RWPE1 (cell line): ENCODE measurements around the gene ETFB.

Source experiments
- CTCF ChIA-PET: fragments of 350-600 bp; sonication (Branson Sonifier 250); formaldehyde crosslinking; extraction: SDS; loops from one replicate; lab custom pipeline; 2021; lab: Yijun Ruan, JAX
- POLR2A ChIA-PET: fragments of 400-600 bp; formaldehyde crosslinking; extraction: SDS; loops from one replicate; lab custom pipeline; 2020; ENCODE audit warnings: antibody characterized with exemption; ENCODE audit not compliant: low non-redundant PET; lab: Yijun Ruan, JAX
- DNase-seq: peaks from one replicate; pipeline ENCODE4 v3.0.0; 2012; ENCODE audit warnings: low spot score
- H3K27ac ChIP-seq: fragments of 450-650 bp; 2 replicates; pipeline ENCODE4 v1.5.1; 2017
- TF ChIP-seq, protein P1 (sequence below): fragments of 450-650 bp; conservative IDR thresholded peaks from 2 replicates; pipeline ENCODE4 v1.5.1; 2017; ENCODE audit warnings: low read depth, mild to moderate bottlenecking

ETFB gene

DNA sequence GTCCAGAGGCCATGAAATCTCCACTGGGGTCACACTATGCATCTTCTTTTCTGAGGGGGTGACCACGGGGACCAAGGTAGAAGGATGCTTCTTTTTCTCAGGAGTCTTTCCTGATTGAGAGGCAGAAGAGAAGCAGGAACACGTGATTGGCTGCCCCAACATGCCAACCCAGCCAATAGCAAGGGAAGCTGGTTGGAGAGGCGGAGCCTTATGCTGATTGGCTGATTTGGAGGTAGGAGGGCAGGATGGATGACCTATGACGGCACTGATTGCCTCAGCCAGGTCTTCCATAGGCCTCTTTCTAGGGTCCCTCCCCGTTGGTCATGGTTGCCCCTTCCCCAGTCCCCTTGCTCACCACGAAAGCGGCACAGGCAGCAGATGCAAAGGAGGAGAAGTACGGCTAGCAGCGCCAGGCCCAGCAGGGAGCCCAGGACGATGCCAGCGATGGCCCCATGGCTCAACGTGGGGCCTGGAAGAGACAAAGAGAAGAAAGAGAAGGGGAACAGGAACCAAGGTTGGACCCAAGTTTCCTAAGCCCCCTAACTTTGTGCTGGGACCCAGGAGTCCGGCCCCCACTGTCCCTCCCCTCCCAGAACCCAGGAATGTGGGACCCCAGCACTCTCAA, 32.2 kb downstream of the ETFB start:
- no peak for DNase-seq
- POLR2A ChIA-PET = no interaction called here
- TF ChIP-seq, protein P1, sequence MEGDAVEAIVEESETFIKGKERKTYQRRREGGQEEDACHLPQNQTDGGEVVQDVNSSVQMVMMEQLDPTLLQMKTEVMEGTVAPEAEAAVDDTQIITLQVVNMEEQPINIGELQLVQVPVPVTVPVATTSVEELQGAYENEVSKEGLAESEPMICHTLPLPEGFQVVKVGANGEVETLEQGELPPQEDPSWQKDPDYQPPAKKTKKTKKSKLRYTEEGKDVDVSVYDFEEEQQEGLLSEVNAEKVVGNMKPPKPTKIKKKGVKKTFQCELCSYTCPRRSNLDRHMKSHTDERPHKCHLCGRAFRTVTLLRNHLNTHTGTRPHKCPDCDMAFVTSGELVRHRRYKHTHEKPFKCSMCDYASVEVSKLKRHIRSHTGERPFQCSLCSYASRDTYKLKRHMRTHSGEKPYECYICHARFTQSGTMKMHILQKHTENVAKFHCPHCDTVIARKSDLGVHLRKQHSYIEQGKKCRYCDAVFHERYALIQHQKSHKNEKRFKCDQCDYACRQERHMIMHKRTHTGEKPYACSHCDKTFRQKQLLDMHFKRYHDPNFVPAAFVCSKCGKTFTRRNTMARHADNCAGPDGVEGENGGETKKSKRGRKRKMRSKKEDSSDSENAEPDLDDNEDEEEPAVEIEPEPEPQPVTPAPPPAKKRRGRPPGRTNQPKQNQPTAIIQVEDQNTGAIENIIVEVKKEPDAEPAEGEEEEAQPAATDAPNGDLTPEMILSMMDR = no peak
- no peak overlapping the region for H3K27ac ChIP-seq
- CTCF ChIA-PET = interaction anchor here (0.6 to 0.7 kb wide), 2 partner anchors 46 to 314 kb away, joined by 3 to 9 read pairs; no protein-coding TSS in a partner anchor

DNA sequence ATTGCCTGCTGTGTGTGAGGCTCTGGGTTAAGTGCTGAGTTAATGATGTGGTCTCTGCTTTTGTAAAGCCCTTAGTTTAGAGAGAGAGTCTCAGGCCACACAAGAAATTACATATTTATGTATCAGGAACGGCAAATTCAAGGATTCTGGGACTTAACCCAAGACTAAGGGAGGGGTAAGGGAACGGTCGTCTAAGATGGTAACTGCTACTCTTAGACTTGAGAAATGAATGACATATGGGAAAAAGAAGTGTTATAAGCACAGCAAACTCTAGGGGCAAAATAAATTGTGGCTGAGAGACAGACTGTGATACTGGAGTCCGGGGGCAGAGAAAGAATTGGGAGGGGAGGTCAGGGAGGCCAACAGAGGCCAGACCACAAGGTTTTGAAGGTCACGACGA, 34.5 kb downstream of the ETFB start:
- H3K27ac ChIP-seq = no peak overlapping the region
- TF ChIP-seq, protein P1 = no peak
- DNase-seq = no peak
- ChIA-PET POLR2A (no interaction called here), CTCF (no interaction called here)

DNA sequence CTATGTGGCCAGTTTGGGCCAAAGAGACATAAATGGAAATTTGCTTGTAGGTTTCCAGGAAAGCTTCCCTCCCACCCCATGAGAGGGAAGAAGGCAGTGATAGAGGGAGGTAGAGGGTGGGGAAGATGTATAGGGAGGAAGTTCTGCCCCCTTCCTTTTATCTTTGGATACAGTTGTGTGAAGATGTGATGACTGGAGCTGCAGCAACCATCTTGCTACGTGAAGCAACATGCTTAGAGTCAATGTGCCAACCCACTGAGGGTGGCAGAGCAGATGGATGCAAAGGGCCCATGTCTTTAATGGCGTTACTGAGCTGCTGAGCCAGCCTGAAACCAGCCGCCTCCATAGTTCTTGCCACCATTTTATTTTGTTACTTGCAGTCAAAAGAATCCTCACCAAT, 35.0 kb downstream of the ETFB start:
- TF ChIP-seq, protein P1 = no peak
- no peak for DNase-seq
- CTCF ChIA-PET = no interaction called here
- no peak overlapping the region for H3K27ac ChIP-seq
- POLR2A ChIA-PET = no interaction called here

DNA sequence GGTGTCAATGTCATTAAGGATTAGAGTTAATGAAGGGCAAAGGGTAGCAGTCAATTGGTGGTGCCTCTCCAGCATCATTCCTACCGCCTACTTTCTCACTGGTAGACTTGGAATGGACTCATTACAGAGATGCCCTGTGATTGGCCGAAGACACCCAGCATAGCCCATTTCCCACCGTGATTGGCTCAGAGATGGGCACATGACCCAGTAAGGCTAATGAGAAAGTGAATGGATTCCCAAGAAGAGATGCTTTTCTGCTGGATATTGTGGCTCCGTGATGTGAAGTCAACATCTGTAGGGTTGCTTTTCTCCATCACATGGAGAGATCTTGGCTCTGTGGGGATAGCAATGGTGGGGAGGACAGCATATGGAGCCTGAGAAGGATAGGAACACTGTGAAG, 35.8 kb downstream of the ETFB start:
- DNase-seq = no peak
- no peak overlapping the region for H3K27ac ChIP-seq
- TF ChIP-seq, protein P1 = no peak
- ChIA-PET CTCF (no interaction called here), POLR2A (no interaction called here)

DNA sequence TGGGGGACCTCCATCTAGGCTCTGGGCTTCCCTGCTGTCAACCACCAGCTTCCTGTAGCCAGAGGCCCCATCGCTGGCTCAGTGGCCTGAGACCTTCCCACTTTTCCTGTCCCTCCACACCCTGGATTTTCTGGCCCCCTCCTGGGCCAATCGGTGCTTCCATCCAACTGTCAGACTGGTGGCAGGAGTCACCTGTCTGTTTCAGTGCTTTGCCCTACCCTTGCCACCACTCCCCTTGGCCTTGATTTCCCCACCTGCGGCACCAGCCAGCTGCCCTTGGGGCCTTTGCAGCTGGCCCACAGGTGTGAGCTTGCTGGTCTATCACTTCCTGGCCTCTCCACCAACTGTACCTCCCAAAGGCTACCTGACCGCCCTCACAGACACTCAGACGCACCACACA, 36.8 kb downstream of the ETFB start:
- POLR2A ChIA-PET = no interaction called here
- DNase-seq = no peak
- H3K27ac ChIP-seq = no peak overlapping the region
- CTCF ChIA-PET = no interaction called here
- TF ChIP-seq, protein P1 = no peak

DNA sequence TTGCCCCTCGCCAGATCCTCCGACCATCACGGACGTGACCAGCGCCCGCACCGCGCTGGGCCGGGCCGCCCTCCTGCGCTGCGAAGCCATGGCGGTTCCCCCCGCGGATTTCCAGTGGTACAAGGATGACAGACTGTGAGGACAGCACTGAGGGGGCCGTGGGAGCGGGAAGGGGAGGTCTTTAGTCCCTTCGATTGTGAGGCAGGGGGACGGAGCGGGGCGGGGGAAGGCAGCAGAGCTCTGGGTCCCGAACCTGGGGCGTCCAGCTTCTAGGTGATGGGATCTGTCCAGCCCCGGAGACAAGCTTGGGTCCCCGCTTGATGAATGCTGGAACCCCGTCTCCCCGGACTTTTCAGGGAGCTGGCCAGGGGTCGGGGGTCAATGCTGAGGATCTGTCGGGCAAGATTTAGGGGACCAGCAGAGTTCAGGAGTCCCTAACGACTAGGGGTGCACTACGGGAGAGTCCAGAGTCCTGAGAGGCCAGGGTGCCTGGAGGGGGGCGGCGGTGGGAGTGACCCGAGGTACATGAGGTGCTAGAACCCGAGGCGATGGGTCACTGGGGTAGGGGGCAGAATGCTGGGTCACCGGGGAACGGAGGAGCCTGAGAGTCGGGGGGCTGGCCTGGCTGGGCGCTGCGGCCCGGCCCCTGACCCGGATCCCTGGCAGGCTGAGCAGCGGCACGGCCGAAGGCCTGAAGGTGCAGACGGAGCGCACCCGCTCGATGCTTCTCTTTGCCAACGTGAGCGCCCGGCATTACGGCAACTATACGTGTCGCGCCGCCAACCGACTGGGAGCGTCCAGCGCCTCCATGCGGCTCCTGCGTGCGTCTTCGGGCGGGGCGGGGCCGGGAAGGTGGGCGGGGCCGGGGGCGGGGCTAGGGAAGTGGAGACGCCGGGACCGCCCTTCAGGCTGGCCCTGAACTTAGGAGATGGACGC, 38.9 kb downstream of the ETFB start:
- DNase-seq = peak; percentile 75
- ChIA-PET POLR2A (no interaction called here), CTCF (no interaction called here)
- TF ChIP-seq, protein P1 = peak; percentile 38; the same call in 1 of the 2 replicates
- H3K27ac ChIP-seq = no peak overlapping the region
